ENCODE results near the gene NTRK1.

NTRK1 gene

GRCh38 chr1:156901966-156902915 lies 41.6 kb downstream of the NTRK1 start:
- DNase-seq (ENCODE audit: low spot score in 2 of 2) (no peak), ATAC-seq (no peak)
- no peaks in the 10 kb centered on the region for H3K9me3 Mint-ChIP-seq
- peak overlapping the region; percentile 63 for H3K27ac Mint-ChIP-seq
- peaks cover 15% of the 10 kb centered on the region for H3K4me1 Mint-ChIP-seq
- H3K36me3 Mint-ChIP-seq = no peaks in the 10 kb centered on the region
- no peak overlapping the region for H3K4me3 Mint-ChIP-seq

GRCh38 chr1:156903328-156904091 lies 42.8 kb downstream of the NTRK1 start:
- no peak overlapping the region for H3K4me3 Mint-ChIP-seq
- peaks cover 7% of the 10 kb centered on the region for H3K4me1 Mint-ChIP-seq
- H3K36me3 Mint-ChIP-seq = no peaks in the 10 kb centered on the region
- DNase-seq (ENCODE audit: low spot score in 2 of 2) (no peak), ATAC-seq (no peak)
- no peaks in the 10 kb centered on the region for H3K9me3 Mint-ChIP-seq
- no peak overlapping the region for H3K27ac Mint-ChIP-seq

GRCh38 chr1:156904187-156904959 lies 43.7 kb downstream of the NTRK1 start:
- H3K9me3 Mint-ChIP-seq = no peaks in the 10 kb centered on the region
- DNase-seq (ENCODE audit: low spot score in 2 of 2) = no peak
- H3K4me3 Mint-ChIP-seq = no peak overlapping the region
- no peak for ATAC-seq
- H3K4me1 Mint-ChIP-seq = peaks cover 6% of the 10 kb centered on the region
- H3K36me3 Mint-ChIP-seq = no peaks in the 10 kb centered on the region
- H3K27ac Mint-ChIP-seq = no peak overlapping the region

DNA sequence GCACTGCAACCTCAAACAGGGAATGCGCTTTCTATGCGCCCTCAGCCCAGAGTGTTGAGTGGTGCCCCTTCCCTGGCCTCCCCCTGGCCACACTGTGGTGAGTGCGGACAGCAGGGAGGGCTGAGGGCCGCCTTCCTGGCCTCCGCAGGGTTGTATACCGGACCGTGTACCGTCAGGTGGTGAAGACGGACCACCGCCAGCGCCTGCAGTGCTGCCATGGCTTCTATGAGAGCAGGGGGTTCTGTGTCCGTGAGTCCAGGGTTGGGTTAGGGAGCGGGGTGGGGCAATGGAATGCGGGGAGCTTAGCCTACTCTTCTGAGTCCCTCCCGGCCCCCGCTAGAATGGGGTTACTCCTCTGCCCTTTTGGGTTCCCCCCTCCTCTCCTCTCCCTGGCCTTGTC lies 44.5 kb downstream of the NTRK1 start:
- Mint-ChIP-seq H3K27ac (no peak overlapping the region), H3K4me3 (no peak overlapping the region), H3K4me1 (peaks cover 6% of the 10 kb centered on the region), H3K9me3 (no peaks in the 10 kb centered on the region), H3K36me3 (no peaks in the 10 kb centered on the region)
- no peak for DNase-seq (ENCODE audit: low spot score in 2 of 2)
- no peak for ATAC-seq

- H3K27ac Mint-ChIP-seq = no peak overlapping the region
- DNase-seq (ENCODE audit: low spot score in 2 of 2) (no peak), ATAC-seq (no peak)
- no peaks in the 10 kb centered on the region for H3K36me3 Mint-ChIP-seq
- H3K4me3 Mint-ChIP-seq = no peak overlapping the region
- H3K4me1 Mint-ChIP-seq = peaks cover 10% of the 10 kb centered on the region
- no peaks in the 10 kb centered on the region for H3K9me3 Mint-ChIP-seq
Observed at GRCh38 chr1:156905651-156906050, 45.0 kb downstream of the NTRK1 start.

DNA sequence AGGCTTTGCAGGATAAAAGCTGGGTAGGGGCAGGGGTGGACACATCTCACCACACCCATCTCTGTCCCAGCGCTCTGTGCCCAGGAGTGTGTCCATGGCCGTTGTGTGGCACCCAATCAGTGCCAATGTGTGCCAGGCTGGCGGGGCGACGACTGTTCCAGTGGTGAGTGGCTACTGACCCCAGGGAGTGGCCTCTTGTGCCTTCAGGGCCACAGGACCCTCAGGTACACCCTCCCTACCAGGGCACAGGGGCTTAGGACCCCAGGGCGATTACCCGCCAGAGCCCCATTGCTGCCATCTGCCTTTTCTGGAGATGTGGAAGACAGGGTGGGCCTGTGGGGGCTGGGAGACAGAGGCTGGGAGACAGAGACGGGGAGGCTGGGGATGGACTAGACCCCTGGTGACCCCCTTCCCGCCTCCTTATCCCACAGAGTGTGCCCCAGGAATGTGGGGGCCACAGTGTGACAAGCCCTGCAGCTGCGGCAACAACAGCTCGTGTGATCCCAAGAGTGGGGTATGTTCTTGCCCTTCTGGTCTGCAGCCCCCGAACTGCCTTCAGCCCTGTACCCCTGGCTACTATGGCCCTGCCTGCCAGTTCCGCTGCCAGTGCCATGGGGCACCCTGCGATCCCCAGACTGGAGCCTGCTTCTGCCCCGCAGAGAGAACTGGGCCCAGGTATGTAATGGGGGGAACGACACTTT lies 45.7 kb downstream of the NTRK1 start:
- no peaks in the 10 kb centered on the region for H3K36me3 Mint-ChIP-seq
- H3K27ac Mint-ChIP-seq = no peak overlapping the region
- H3K9me3 Mint-ChIP-seq = no peaks in the 10 kb centered on the region
- DNase-seq (ENCODE audit: low spot score in 2 of 2) = no peak
- H3K4me1 Mint-ChIP-seq = peaks cover 16% of the 10 kb centered on the region
- H3K4me3 Mint-ChIP-seq = no peak overlapping the region
- no peak for ATAC-seq

GRCh38 chr1:156908541-156908940 lies 47.9 kb downstream of the NTRK1 start:
- Mint-ChIP-seq H3K36me3 (no peaks in the 10 kb centered on the region), H3K9me3 (no peaks in the 10 kb centered on the region), H3K27ac (no peak overlapping the region), H3K4me3 (no peak overlapping the region), H3K4me1 (peaks cover 16% of the 10 kb centered on the region)
- no peak for DNase-seq (ENCODE audit: low spot score in 2 of 2)
- ATAC-seq = no peak

DNA sequence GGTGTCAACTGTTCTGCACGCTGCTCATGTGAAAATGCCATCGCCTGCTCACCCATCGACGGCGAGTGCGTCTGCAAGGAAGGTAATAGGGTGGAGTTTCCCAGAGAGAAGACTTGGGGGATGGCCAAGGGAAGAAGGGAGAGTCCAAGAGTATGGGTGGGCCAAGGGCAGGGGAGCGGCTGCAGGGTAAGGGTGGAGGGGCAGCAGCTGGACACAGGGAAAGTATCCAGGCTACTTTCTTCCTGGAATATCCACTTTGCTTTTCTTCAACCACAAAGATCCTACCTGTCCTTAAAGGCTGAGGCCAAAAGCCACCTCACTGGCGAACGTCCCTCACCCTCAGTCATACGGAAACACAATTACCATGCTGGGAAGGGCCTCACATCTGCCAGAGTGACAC lies 48.3 kb downstream of the NTRK1 start:
- Mint-ChIP-seq H3K27ac (no peak overlapping the region), H3K4me1 (peaks cover 16% of the 10 kb centered on the region), H3K9me3 (no peaks in the 10 kb centered on the region), H3K4me3 (no peak overlapping the region), H3K36me3 (no peaks in the 10 kb centered on the region)
- DNase-seq (ENCODE audit: low spot score in 2 of 2) = no peak
- no peak for ATAC-seq

GRCh38 chr1:156909671-156910070 lies 49.0 kb downstream of the NTRK1 start:
- Mint-ChIP-seq H3K9me3 (no peaks in the 10 kb centered on the region), H3K27ac (no peak overlapping the region), H3K36me3 (no peaks in the 10 kb centered on the region), H3K4me3 (no peak overlapping the region), H3K4me1 (peaks cover 16% of the 10 kb centered on the region)
- DNase-seq (ENCODE audit: low spot score in 2 of 2) (no peak), ATAC-seq (no peak)

DNA sequence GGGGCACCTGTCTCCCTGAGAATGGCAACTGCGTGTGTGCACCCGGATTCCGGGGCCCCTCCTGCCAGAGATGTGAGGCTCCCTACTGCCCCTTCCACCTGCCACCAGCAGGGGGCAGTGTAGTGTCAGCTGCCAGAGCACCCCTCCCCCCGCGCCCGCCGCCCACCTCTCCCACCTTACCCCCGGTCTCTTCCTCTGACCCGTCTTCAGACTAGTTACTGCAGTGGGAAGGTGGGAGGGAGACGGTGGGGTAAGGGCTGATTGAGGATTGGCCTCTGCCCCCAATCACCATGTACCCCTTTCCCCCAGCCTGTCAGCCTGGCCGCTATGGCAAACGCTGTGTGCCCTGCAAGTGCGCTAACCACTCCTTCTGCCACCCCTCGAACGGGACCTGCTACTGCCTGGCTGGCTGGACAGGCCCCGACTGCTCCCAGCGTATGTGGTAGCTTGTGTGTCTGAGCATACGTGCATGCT lies 49.7 kb downstream of the NTRK1 start:
- peaks cover 16% of the 10 kb centered on the region for H3K4me1 Mint-ChIP-seq
- H3K9me3 Mint-ChIP-seq = no peaks in the 10 kb centered on the region
- H3K27ac Mint-ChIP-seq = no peak overlapping the region
- DNase-seq (ENCODE audit: low spot score in 2 of 2) (peak; percentile 57 to 78), ATAC-seq (peak; percentile 37)
- no peak overlapping the region for H3K4me3 Mint-ChIP-seq
- no peaks in the 10 kb centered on the region for H3K36me3 Mint-ChIP-seq

DNA sequence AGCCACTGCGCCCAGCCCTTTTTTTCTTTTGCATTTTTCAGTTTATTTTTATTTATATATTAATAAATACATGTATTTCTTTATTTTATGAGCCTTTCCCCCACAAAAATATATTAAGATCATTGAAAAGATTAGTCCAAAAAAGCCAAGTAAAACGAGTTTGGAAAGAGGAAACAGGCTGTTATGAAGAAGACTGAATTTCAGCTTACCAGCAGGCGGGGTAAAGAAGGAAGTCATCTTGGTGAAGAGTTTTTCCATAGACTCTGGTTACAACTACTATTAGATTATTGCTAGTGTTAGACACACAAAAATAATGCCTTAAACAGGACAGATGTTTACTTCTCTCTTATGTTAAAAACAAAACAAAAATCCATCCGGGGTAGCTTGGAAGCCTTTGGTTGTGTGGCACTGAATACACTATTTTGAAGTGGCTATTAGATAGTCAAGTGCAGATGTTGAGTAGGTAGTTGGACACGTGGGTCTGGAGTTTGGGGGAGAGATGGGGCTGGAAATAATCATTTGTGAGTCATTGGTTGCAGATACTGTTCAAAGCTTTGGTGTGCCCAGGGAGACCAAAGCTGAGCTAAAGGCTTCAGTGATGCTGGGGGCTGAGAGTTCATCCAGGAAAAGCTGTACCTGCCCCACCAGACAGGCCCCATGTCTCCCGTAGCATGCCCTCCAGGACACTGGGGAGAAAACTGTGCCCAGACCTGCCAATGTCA lies 51.1 kb downstream of the NTRK1 start:
- Mint-ChIP-seq H3K4me3 (no peak overlapping the region), H3K27ac (no peak overlapping the region), H3K36me3 (no peaks in the 10 kb centered on the region), H3K4me1 (peaks cover 15% of the 10 kb centered on the region), H3K9me3 (no peaks in the 10 kb centered on the region)
- ATAC-seq (no peak), DNase-seq (ENCODE audit: low spot score in 2 of 2) (no peak)

- ATAC-seq (no peak), DNase-seq (ENCODE audit: low spot score in 2 of 2) (no peak)
- no peaks in the 10 kb centered on the region for H3K36me3 Mint-ChIP-seq
- H3K9me3 Mint-ChIP-seq = no peaks in the 10 kb centered on the region
- H3K4me1 Mint-ChIP-seq = peaks cover 10% of the 10 kb centered on the region
- H3K4me3 Mint-ChIP-seq = no peak overlapping the region
- no peak overlapping the region for H3K27ac Mint-ChIP-seq
Observed at GRCh38 chr1:156912310-156912709, 51.6 kb downstream of the NTRK1 start.

GRCh38 chr1:156912861-156913808 lies 52.5 kb downstream of the NTRK1 start:
- Mint-ChIP-seq H3K9me3 (no peaks in the 10 kb centered on the region), H3K4me3 (no peak overlapping the region), H3K4me1 (peaks cover 10% of the 10 kb centered on the region), H3K36me3 (no peaks in the 10 kb centered on the region), H3K27ac (no peak overlapping the region)
- DNase-seq (ENCODE audit: low spot score in 2 of 2) = no peak
- ATAC-seq = no peak

All from stimulated activated effector memory CD8-positive, alpha-beta T cell treated with anti-CD3 and anti-CD28 coated beads, Interleukin-12 subunit alpha, Interleukin-12 subunit beta, amount 100 ng/mL, for 72 hours (primary cell).